ENCODE results near the gene IDI1. TPM values are rescaled to one million over a fixed set of nuclear protein-coding genes. Genes with fewer than 3 reads are reported as not detected.

Gene IDI1
- total and polyA plus RNA-seq, 2 of the 13 experiments (the other 11 are each of a cell fraction or from before 2014, with no cell fraction given), result 44.4 to 145 TPM

- 0 out of 2 replicates have a peak, but pooled peaks have one; percentile 9 for TF ChIP-seq HOMEZ (CRISPR knock-in tag; IDR thresholded peaks at IDR 0.05; ENCODE audit: low read depth)
- no peak for TF ChIP-seq PRDM4 (CRISPR knock-in tag; IDR thresholded peaks at IDR 0.05; ENCODE audit: borderline replicate concordance)
- 0 out of 2 replicates have a peak, but pooled peaks have one; percentile 22 for TF ChIP-seq DZIP1 (CRISPR knock-in tag; IDR thresholded peaks at IDR 0.05)
- TF ChIP-seq RNF2 (conservative IDR thresholded peaks at IDR 0.05; ENCODE audit: low read depth), result peak; percentile 66
- no peak for TF ChIP-seq ZNF672 (CRISPR knock-in tag; IDR thresholded peaks at IDR 0.05)
- TF ChIP-seq LBX2 (CRISPR knock-in tag; IDR thresholded peaks at IDR 0.05; ENCODE audit: borderline replicate concordance), result no peak
- TF ChIP-seq ZFP1 (CRISPR knock-in tag; IDR thresholded peaks at IDR 0.05), result 0 out of 2 replicates have a peak, but pooled peaks have one; percentile 31
- no peak for TF ChIP-seq ZNF577 (CRISPR knock-in tag; IDR thresholded peaks at IDR 0.05; ENCODE audit: borderline replicate concordance, low read depth)
- no peak for TF ChIP-seq TOPORS (CRISPR knock-in tag; IDR thresholded peaks at IDR 0.05)
- TF ChIP-seq ZNF230 (CRISPR knock-in tag; IDR thresholded peaks at IDR 0.05), result no peak
- TF ChIP-seq ZMAT3 (CRISPR knock-in tag; conservative IDR thresholded peaks at IDR 0.05), result peak; percentile 81; the same call in 1 of the 2 replicates
- 0 out of 2 replicates have a peak, but pooled peaks have one; percentile 45 for TF ChIP-seq ZIK1 (CRISPR knock-in tag; IDR thresholded peaks at IDR 0.05; ENCODE audit: borderline replicate concordance, low read depth)
- peak; percentile 49; the same call in 1 of the 2 replicates for TF ChIP-seq ZNF777 (CRISPR knock-in tag; IDR thresholded peaks at IDR 0.05)
- no peak for TF ChIP-seq ZSCAN20 (CRISPR knock-in tag; IDR thresholded peaks at IDR 0.05; ENCODE audit: borderline replicate concordance)
- TF ChIP-seq TFDP2 (CRISPR knock-in tag; IDR thresholded peaks at IDR 0.05), result peak; percentile 51; the same call in 1 of the 2 replicates
- TF ChIP-seq ZNF572 (CRISPR knock-in tag; IDR thresholded peaks at IDR 0.05), result no peak
- TF ChIP-seq KLF16 (CRISPR knock-in tag; IDR thresholded peaks at IDR 0.05), result no peak; a peak in 1 of 4 replicates
- peak; percentile 88 for TF ChIP-seq HOXA3 (CRISPR knock-in tag; IDR thresholded peaks at IDR 0.05)
- TF ChIP-seq RFXANK (CRISPR knock-in tag; IDR thresholded peaks at IDR 0.05), result no peak
- 0 out of 2 replicates have a peak, but pooled peaks have one; percentile 44 for TF ChIP-seq ZNF556 (CRISPR knock-in tag; IDR thresholded peaks at IDR 0.05; ENCODE audit: borderline replicate concordance)
- TF ChIP-seq ZNF552 (CRISPR knock-in tag; IDR thresholded peaks at IDR 0.05; ENCODE audit: borderline replicate concordance), result peak; percentile 92
- TF ChIP-seq PHF20 (CRISPR knock-in tag; IDR thresholded peaks at IDR 0.05), result peak; percentile 92
Observed at GRCh38 chr10:1056326-1057105, 7.6 kb upstream of the IDI1 start, which contains the start of gene WDR37 (continued).
